Kidney (tissue), 14 donors: ENCODE data around the gene GALNT18. TPM values are rescaled to one million over a fixed set of nuclear protein-coding genes. Genes with fewer than 3 reads are reported as not detected.

Experiments
- DNase-seq, 5 donors: peaks; one replicate each; pipeline ENCODE4 v3.0.0-alpha.2; 2013 to 2020
- FAIRE-seq: peaks from 2 replicates; lab custom pipeline; 2012; peaks lifted over from hg19 to GRCh38; lab: Jason Lieb, UNC
- H3K27ac ChIP-seq, 2 donors: one replicate each; pipeline ENCODE4 v1.7.0; 2013; ENCODE audit warnings: low read depth in 2 of 2, low read length in 2 of 2, inconsistent platforms in 1 of 2
- H3K27me3 ChIP-seq: one replicate; pipeline ENCODE4 v1.7.1; 2013; ENCODE audit warnings: low read length, inconsistent platforms; ENCODE audit not compliant: control insufficient read depth, insufficient read depth
- H3K36me3 ChIP-seq, 3 donors: one replicate each; pipeline versions ENCODE4 v1.7.0 to v1.7.1; 2013; ENCODE audit warnings: low read length in 3 of 3, control low read depth in 1 of 3, inconsistent platforms in 1 of 3; ENCODE audit not compliant: insufficient read depth in 3 of 3, control insufficient read depth in 2 of 3
- H3K4me1 ChIP-seq, 3 donors: one replicate each; pipeline versions ENCODE4 v1.7.0 to v1.7.1; 2013; ENCODE audit warnings: low read length in 3 of 3, inconsistent platforms in 1 of 3, low read depth in 1 of 3; ENCODE audit not compliant: control insufficient read depth in 2 of 3, insufficient read depth in 2 of 3
- H3K4me3 ChIP-seq, 3 donors: one replicate each; pipeline versions ENCODE4 v1.7.0 to v1.8.1; 2013; ENCODE audit warnings: low read length in 3 of 3, control low read depth in 1 of 3, inconsistent platforms in 1 of 3
- H3K9ac ChIP-seq, 3 donors: one replicate each; pipeline versions ENCODE4 v1.7.0 to v1.7.1; 2013; ENCODE audit warnings: low read length in 3 of 3, control low read depth in 1 of 3, inconsistent platforms in 1 of 3
- H3K9me3 ChIP-seq, 3 donors: one replicate each; pipeline versions ENCODE4 v1.7.0 to v1.7.1; 2013; ENCODE audit warnings: low read length in 3 of 3, control low read depth in 1 of 3, inconsistent platforms in 1 of 3; ENCODE audit not compliant: control insufficient read depth in 2 of 3, insufficient read depth in 1 of 3
- CTCF ChIP-seq: IDR thresholded peaks from 3 replicates; pipeline ENCODE4 v1.5.1; 2012; ENCODE audit warnings: mild to moderate bottlenecking, moderate library complexity, borderline replicate concordance; ENCODE audit not compliant: insufficient read depth; ENCODE audit errors: extremely low read depth
- intact Hi-C: fragments of 100-400 bp; cut with DNase I; formaldehyde crosslinking; loops from one replicate; pipeline ENCODE4 v1.11.1; 2022
- polyA plus RNA-seq: library from polyadenylated mRNA; stranded (reverse); fragments of 350-450 nt; fragmentation: Illumina TruSeq; extraction: RNeasy Lipid Tissue Mini Kit (QIAGEN cat#74804); gene quantifications from one replicate; pipeline ENCODE4 v1.2.3, GENCODE V29; 2014; ENCODE audit warnings: low read depth, low replicate concordance; ENCODE audit not compliant: insufficient read depth
- total RNA-seq: library from RNA; stranded (reverse); fragmentation: NEBNext Ultra II Directional; extraction: Animal tissue kit (Norgen Biotek cat#: 25700); gene quantifications from one replicate; pipeline ENCODE4 v1.2.1, GENCODE V29; 2021
- donor health status: control.
- donor health status: control.
- donor health status: control.
- donor health status: control.
- donor health status: control.
- donor health status: DM: yes; HTN: yes; CAD: no.
- donor health status: Normal renal cell carcinoma (clear cell type).

GALNT18 gene
- total and polyA plus RNA-seq, 2 donors from 2014 or later, result 27.2 to 42.1 TPM

GRCh38 chr11:11290354-11290753, 331.5 kb downstream of the GALNT18 start:
- H3K27me3 ChIP-seq, result no peaks in the 10 kb centered on the region
- FAIRE-seq (no peak), DNase-seq (no peak)
- no peak overlapping the region for H3K27ac ChIP-seq
- no peaks in the 10 kb centered on the region for H3K36me3 ChIP-seq
- no peaks in the 10 kb centered on the region for H3K9me3 ChIP-seq
- peaks cover 0 to 6% (median 5%) of the 10 kb centered on the region in 3 donors for H3K4me1 ChIP-seq
- intact Hi-C loops, result no loop called here
- H3K9ac ChIP-seq, result no peak overlapping the region
- TF ChIP-seq CTCF, result no peak
- H3K4me3 ChIP-seq, result no peak overlapping the region

- TF ChIP-seq CTCF, result no peak
- no peaks in the 10 kb centered on the region for H3K36me3 ChIP-seq
- intact Hi-C loops, result no loop called here
- peaks cover 0 to 11% (median 8%) of the 10 kb centered on the region in 3 donors for H3K4me1 ChIP-seq
- no peak overlapping the region for H3K27ac ChIP-seq
- no peak overlapping the region for H3K9ac ChIP-seq
- no peak overlapping the region for H3K4me3 ChIP-seq
- DNase-seq (no peak), FAIRE-seq (no peak)
- H3K9me3 ChIP-seq, result no peaks in the 10 kb centered on the region
- no peaks in the 10 kb centered on the region for H3K27me3 ChIP-seq
These were observed 332.1 kb downstream of the GALNT18 start for GRCh38 chr11:11289669-11290068.

- H3K27me3 ChIP-seq, result no peaks in the 10 kb centered on the region
- no peak for TF ChIP-seq CTCF
- DNase-seq (no peak), FAIRE-seq (no peak)
- H3K36me3 ChIP-seq, result no peaks in the 10 kb centered on the region
- no peak overlapping the region for H3K9ac ChIP-seq
- H3K27ac ChIP-seq, result no peak overlapping the region
- H3K4me3 ChIP-seq, result no peak overlapping the region
- peaks cover 0 to 15% (median 10%) of the 10 kb centered on the region in 3 donors for H3K4me1 ChIP-seq
- intact Hi-C loops, result no loop called here
- no peaks in the 10 kb centered on the region for H3K9me3 ChIP-seq
These were observed 332.7 kb downstream of the GALNT18 start for GRCh38 chr11:11288972-11289616.
